ENCODE results near the gene PWWP2A.
A peak's percentile ranks its signal among the peaks of the same experiment; 100 is the strongest.
"Not testable (repeated sequence)": the region's sequence is repeated elsewhere in the genome, so short reads cannot be mapped to it uniquely, and the experiment has no call there.

PWWP2A gene, protein sequence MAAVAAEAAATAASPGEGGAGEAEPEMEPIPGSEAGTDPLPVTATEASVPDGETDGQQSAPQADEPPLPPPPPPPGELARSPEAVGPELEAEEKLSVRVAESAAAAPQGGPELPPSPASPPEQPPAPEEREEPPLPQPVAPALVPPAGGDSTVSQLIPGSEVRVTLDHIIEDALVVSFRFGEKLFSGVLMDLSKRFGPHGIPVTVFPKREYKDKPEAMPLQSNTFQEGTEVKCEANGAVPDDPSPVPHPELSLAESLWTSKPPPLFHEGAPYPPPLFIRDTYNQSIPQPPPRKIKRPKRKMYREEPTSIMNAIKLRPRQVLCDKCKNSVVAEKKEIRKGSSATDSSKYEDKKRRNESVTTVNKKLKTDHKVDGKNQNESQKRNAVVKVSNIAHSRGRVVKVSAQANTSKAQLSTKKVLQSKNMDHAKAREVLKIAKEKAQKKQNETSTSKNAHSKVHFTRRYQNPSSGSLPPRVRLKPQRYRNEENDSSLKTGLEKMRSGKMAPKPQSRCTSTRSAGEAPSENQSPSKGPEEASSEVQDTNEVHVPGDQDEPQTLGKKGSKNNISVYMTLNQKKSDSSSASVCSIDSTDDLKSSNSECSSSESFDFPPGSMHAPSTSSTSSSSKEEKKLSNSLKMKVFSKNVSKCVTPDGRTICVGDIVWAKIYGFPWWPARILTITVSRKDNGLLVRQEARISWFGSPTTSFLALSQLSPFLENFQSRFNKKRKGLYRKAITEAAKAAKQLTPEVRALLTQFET

DNA sequence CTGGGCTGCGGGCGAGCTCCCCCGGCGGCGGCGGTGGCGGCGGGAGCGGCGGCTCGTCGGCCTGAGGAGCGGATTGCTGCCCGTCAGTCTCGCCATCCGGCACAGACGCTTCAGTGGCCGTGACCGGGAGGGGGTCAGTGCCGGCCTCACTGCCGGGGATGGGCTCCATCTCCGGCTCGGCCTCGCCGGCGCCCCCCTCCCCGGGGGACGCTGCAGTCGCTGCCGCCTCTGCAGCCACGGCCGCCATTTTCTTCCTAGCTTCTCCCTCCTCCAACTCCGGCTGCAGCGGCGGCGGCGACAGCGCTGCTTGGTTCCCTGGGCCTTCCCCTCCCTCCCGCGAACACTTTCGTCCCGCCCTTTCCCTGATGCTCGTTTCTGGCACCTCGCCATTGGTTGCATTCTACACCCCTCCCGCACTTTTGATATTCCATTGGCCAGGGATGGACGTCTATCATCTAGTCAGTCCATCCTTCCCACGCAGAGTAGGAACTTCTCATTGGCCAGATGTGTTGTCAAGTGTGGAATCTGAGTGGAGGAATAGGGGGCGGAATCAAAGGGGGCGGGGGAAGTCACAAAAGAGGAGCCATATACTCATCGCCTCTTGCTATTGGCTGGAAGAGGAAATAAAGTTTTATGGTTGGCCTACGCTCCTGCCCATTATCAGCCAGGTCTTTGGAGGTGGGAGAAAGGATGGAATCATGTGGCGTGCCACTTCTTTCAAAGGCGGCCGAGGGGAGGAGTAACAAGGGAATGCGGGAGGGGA, at the start of gene PWWP2A:
PWWP2A (minus strand) TSS at position 309 of the 763 bp plus-strand sequence; CDS start at position 247, 62 bp downstream.
- peak; percentile 100 for DNase-seq

GRCh38 chr5:160167624-160168165, 48.4 kb upstream of the PWWP2A start:
- DNase-seq, result no peak

DNA sequence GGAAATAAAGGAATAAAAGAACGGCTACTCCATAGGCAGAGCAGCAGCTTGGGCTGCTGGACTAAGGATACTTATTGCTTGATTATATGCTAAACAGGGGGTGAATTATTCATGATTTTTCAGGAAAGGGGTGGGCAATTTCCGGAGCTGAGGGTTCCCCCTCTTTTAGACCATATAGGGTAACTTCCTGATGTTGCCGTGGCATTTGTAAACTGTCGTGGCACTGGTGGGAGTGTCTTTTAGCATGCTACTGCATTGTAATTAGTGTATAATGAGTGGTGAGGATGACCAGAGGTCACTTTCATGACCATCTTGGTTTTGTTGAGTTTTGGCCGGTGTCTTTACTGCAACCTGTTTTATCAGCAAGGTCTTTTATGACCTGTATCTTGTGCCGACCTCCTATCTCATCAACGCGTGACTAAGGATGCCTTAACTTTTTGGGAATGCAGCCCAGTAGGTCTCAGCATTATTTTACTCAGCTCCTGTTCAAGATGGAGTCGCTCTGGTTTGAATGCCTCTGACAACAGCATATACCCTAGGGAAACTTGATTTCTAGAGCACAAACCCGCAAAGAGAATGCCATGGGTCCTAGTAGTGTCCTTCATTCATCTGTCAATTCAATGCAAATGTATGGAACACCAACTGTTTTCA, 47.8 kb upstream of the PWWP2A start:
- no peak for DNase-seq

DNA sequence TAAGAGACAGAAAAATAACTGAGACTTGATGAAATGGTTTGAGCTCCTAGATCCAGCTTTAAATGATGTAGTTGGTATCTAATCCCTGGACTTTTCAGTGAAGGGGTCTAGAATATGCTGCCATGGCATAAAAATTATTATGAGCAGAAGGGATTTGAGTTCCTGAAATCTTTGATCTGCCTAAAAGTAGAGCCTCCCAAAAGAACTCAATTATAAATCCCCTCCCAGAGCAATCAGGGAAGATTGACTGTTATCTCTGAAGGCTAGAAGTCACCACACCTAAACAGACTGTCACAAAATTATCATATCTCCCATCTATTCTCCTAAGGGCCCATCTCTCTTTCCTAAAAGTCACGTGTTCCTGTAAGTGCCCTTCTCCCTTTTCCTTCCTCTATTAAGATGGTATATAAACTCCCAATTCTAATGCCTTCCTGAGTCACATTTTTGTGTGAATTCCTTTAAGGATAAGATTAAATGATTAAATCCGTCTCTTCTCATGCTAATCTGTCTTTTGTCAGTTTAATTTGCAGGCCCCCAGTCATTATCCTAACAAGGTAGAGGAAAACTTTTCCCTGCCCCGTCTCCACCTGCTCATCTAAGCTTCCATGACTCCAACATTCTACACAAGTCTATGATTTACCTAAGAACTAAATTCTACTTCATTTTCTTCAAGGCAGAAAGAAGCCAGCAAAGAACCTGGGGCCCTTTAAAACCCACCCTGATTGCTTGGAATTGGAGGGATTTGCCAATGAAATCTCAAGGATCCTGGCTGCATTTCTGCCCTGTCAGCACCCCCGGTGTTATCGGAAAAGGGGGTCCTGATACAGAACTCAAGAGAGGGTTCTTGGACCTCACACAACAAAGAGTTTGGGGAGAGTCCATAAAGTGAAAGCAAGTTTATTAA, 47.1 kb upstream of the PWWP2A start:
- no peak for DNase-seq

DNA sequence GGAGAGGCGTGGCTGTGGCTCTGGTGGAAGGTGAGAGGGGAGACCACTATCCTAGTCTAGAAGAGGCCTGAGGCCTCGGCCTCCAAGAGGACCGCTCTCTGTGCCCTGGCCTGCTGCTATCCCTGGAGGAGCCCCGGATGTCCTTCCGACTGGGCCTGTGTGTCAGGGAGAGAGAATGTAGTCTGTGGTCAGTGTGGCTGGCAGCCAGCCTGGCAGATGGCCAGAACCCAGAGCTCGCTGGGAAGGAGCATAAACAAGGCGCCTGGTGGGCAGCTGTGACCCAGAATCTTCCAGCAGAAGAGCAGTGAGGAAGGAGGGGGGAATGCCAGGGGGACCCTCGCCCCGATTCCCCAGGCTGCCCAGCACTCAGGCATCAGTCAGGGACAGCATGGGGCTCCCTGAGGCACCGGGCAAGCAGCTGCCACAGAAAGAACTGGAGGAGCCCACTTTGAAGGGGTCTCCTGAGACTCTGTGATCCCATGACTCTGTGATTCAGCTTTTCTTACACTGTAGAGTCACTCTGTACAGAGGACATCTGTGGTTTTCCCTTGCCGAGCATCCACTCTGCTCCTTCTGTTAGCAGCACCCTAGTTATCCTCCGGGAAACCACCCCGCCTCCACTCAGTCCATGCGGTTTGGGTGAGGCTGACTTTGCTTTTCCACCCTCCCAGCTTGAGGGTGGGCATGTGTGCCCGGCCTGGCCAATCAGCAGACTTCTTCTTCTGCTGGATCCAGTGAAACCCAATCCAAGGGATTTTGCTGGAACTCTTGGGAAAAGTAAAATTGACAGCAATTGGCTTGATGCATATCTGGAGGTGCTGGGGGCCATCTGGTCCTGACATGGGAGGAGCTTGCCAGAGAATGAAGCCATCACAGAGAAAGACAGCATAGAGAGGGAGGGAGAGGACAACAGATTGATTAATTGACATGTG, 46.2 kb upstream of the PWWP2A start:
- peak; percentile 98 for DNase-seq

DNA sequence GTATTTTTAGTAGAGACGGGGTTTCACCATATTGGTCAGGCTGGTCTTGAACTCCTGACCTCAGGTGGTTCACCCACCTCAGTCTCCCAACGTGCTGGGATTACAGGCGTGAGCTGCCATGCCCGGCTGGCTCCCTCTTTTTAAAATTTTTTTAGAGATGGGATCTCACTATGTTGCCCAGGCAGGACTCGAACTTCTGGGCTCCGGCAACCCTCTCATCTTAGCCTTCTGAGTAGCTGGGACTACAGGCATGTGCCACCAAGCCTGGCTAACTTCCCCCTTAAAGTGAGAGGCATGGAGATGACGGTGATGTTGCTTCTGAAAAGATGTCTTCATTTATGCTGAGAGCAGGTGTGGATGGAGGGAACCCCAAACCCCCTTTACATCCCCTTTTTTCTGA, 43.7 kb upstream of the PWWP2A start:
- no peak for DNase-seq

DNA sequence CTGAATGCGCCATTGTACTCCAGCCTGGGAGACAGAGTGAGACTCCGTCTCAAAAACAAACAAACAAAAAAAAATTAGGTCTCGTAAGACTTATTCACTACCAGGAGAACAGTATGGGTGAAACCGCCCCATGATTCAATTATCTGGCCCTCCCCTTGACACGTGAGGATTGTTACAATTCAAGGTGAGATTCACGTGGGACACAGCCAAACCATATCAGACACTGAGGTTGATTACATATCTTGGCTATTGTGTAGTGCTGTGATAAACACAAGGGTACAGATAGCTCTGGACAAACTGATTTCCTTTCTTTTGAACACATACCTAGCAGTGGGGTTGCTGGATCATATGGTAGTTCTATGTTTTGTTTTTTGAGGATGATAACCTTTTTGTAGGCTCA, 42.4 kb upstream of the PWWP2A start:
- DNase-seq, result no peak

- DNase-seq, result not testable (repeated sequence)
These were observed 41.6 kb upstream of the PWWP2A start for GRCh38 chr5:160160875-160161274.

DNA sequence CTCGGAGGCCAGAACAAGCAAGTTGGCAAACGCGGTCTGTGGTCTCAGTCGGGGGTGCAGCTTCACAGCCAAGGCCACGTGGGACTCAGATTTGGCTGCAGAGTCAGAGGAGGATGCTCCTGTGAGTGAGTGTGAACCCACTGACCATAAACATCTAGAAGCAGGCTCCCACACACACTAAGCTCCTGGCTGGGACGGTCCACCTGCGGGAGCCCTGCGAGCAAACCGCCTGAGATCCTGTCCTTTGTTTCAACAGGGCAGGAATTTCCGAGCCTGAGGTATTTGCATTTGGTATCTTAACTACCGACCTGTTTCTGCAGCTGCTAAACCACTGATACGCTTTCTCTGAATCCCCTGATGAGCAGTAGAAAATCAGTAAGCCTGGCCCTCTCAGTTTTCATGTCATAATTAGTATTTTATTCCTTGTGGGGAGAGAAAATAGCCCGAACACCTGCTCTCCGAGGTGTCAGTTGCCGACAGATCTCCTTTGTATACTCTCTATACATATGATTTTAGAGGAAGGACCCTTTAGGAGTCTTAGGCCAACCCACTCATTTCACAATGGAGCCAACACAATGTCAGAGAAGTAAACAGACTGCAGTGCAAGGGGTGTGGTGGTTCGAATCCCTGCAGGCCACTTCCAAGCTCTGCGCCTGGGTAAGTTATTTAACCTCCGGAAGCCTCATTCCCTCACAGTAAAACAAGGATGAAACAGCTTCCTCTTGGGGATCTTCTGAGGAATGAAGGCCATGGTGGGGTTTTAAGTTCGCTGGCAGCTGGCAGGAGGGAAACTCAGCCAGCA, 40.9 kb upstream of the PWWP2A start:
- peak; percentile 94 for DNase-seq

- peak; percentile 14 for DNase-seq
These were observed 38.8 kb upstream of the PWWP2A start for GRCh38 chr5:160158087-160158486.

- no peak for DNase-seq
These were observed 35.9 kb upstream of the PWWP2A start for GRCh38 chr5:160155017-160155750.

DNA sequence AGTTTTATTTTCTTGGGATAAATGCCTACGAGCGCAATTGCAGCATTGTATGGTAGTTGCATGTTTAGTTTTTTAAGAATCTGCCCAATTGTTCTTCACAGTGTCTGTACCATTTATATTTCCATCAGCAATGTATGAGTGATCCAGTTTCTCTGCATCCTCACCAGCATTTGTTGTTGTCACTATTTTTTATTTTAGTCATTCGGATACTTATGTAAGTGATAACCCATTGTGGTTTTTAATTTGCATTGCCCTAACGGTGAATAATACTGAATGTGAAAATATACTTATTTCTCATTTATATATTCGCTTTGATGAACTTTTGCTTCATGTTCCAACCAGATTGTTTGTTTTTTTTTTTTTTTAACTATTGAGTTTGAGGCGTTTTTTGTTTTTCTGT, 33.7 kb upstream of the PWWP2A start:
- DNase-seq, result no peak

DNA sequence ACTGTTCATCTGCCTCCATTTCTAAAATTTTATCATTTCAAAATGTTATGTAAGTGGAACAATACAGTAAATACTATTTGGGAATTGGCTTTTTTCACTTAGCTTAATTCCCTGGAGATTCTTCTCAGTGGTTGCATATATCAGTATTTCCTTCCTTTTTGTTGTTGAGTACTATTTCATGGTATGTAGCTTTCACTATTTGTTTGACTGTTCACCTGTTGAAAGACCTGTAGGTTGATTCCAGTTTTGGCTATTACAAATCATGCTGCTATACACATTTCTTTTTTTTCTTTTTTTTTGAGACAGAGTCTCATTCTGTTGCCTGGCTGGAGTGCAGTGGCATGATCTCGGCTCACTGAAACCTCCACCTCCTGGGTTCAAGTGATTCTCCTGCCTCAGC, 33.0 kb upstream of the PWWP2A start:
- no peak for DNase-seq

GRCh38 chr5:160151017-160151416, 31.8 kb upstream of the PWWP2A start:
- DNase-seq, result no peak

DNA sequence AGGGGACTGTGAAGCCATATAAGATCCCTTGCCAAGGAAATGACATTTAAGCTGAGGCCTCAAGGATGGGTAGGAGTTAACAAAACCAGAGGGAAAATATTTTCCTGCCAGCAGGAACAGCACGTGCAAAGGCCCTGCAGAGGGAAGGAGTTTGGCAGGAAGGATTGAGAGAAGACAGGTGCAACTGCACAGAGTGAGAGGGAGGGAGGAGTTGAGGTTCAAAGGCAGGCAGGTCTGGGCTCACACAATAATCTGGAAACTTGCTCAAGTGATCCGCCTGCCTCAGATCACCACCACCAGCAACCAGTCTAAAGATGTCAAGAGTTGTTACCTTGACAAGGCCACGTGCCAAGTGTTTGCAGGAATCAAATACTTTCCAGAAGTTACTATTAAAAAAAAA, 31.1 kb upstream of the PWWP2A start:
- no peak for DNase-seq

DNA sequence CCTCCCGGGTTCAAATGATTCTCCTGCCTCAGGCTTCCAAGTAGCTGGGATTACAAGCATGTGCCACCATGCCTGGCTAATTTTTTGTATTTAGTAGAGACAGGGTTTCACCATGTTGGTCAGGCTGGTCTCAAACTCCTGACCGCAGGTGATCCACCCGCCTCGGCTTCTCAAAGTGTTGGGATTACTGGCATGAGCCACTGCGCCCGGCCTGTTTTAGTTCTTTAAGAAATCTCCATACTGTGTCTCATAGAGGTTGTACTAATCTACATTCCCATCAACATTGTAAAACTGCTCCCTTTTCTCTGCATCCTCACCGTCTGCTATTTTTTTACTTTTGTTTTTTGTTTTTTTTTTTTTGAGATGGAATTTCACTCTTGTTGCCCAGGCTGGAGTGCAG, 25.2 kb upstream of the PWWP2A start:
- not testable (repeated sequence) for DNase-seq

DNA sequence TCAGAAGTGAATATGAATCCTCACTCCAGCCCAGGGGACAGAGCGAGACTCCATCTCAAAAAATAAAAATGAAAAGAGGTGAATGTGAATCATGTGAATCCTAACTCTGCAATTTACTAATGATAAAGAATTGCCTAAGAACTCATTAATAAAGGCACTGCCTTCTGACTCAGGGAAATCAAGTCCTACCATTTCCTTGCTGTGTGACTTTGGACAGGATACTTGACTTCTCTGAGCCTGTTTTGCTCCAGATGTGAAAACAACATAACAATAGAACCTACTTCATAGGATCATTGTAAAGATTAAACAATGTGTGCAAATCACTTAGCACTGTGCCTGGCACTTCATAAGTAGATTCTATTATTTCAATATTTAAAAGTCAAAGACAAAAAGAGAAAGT, 15.1 kb upstream of the PWWP2A start:
- no peak for DNase-seq

GRCh38 chr5:160133918-160134304, 14.7 kb upstream of the PWWP2A start:
- no peak for DNase-seq
